ENCODE data around the gene PIGU.

PIGU gene

DNA sequence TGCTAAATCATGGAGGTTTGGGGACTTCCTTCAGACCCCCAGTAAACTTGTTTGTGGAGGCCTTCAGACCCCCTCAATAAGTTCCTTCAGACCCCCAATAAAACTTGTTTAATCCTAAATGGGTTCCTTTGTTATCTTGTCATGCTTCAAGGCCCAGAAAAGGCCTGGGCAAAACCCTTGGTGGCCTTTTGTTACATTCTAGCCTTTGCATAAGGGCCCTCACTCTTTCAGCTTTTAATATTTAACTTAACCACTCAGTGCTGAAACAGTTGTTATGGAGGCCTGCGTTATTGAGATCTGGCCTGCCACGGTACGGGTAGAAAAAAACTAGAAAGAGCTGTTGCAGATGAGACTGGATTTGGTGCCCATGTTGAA lies 165.0 kb downstream of the PIGU start:
- no peak for TF ChIP-seq TAF1 (IDR thresholded peaks at IDR 0.05; ENCODE audit: borderline replicate concordance, insufficient read depth, low read length)

DNA sequence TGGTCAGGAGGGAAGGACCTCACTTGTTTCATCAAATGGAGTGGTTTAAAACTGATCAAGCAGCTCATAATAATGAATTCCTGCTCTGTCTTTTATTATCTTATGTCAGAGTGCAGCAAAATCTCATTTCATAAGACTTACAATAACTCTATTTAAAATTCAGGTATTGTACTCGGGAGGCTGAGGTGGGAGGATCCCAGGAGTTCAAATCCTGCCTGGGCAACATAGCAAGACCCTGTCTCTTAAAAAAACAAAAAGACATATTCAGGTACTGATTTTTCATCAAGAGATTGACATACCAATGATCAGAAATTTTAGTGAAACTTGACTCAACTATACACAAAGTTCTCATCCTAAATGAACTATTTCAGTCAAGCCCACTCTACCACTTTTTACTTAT lies 166.3 kb downstream of the PIGU start:
- TF ChIP-seq POLR2AphosphoS5 (IDR thresholded peaks at IDR 0.05; ENCODE audit: low read depth, low read length) = no peak
- no peak for TF ChIP-seq FOXP2 (optimal IDR thresholded peaks at IDR 0.05; ENCODE audit: borderline replicate concordance, extremely low read depth, extremely low read length, insufficient read depth)
- TF ChIP-seq, protein P1, sequence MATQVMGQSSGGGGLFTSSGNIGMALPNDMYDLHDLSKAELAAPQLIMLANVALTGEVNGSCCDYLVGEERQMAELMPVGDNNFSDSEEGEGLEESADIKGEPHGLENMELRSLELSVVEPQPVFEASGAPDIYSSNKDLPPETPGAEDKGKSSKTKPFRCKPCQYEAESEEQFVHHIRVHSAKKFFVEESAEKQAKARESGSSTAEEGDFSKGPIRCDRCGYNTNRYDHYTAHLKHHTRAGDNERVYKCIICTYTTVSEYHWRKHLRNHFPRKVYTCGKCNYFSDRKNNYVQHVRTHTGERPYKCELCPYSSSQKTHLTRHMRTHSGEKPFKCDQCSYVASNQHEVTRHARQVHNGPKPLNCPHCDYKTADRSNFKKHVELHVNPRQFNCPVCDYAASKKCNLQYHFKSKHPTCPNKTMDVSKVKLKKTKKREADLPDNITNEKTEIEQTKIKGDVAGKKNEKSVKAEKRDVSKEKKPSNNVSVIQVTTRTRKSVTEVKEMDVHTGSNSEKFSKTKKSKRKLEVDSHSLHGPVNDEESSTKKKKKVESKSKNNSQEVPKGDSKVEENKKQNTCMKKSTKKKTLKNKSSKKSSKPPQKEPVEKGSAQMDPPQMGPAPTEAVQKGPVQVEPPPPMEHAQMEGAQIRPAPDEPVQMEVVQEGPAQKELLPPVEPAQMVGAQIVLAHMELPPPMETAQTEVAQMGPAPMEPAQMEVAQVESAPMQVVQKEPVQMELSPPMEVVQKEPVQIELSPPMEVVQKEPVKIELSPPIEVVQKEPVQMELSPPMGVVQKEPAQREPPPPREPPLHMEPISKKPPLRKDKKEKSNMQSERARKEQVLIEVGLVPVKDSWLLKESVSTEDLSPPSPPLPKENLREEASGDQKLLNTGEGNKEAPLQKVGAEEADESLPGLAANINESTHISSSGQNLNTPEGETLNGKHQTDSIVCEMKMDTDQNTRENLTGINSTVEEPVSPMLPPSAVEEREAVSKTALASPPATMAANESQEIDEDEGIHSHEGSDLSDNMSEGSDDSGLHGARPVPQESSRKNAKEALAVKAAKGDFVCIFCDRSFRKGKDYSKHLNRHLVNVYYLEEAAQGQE (IDR thresholded peaks at IDR 0.05; ENCODE audit: insufficient read depth in 1 of 2, low read depth in 2 of 2, low read length in 2 of 2) = no peak
- TF ChIP-seq TAF1 (IDR thresholded peaks at IDR 0.05; ENCODE audit: borderline replicate concordance, insufficient read depth, low read length) = no peak
- no peak for TF ChIP-seq SIN3A (IDR thresholded peaks at IDR 0.05; ENCODE audit: borderline replicate concordance, insufficient read depth, low read length)

Data from PFSK-1 (cell line).